Body of pancreas (tissue), 4 donors: ENCODE data around the gene PRKAR1A. TPM values are rescaled to one million over a fixed set of nuclear protein-coding genes. Genes with fewer than 3 reads are reported as not detected.

Experiments used
- ATAC-seq: fragments of 150-250 bp; one replicate; pipeline ENCODE4 v1.9.1; 2016
- DNase-seq, 4 donors: peaks; one replicate each; pipeline ENCODE4 v3.0.0-alpha.2; 2019
- H3K27ac ChIP-seq, 4 donors: fragments of 200-600 bp; sonication (generic); 1 replicate in 3 of 4; 2 replicates in 1 of 4; pipeline versions ENCODE4 v1.5.1 to v1.6.1; 2016 to 2019; ENCODE audit warnings: mild to moderate bottlenecking in 1 of 4, mixed read lengths in 1 of 4, moderate library complexity in 1 of 4
- H3K27me3 ChIP-seq, 2 donors: fragments of 200-600 bp; sonication (generic); one replicate each; pipeline ENCODE4 v1.6.0; 2016; ENCODE audit warnings: mild to moderate bottlenecking in 1 of 2
- H3K36me3 ChIP-seq, 2 donors: fragments of 200-600 bp; sonication (generic); replicated peaks in 1 of 2; 2 replicates each; pipeline ENCODE4 v1.5.1; 2016; ENCODE audit warnings: low read depth in 2 of 2; ENCODE audit not compliant: insufficient read depth in 1 of 2
- H3K4me1 ChIP-seq: fragments of 200-600 bp; sonication (generic); one replicate; pipeline ENCODE4 v1.6.0; 2016
- H3K4me3 ChIP-seq, 2 donors: fragments of 200-600 bp; sonication (generic); 1 replicate in 1 of 2; 2 replicates in 1 of 2; pipeline ENCODE4 v1.5.1; 2016 to 2019
- H3K9me3 ChIP-seq, 3 donors: fragments of 200-600 bp; sonication (generic); 1 replicate in 2 of 3; 2 replicates in 1 of 3; pipeline ENCODE4 v1.5.1; 2016
- CTCF ChIP-seq, 7 experiments: fragments of 450-650 bp in 4 of 7; fragments of 200-600 bp in 3 of 7; sonication (generic) in 3 of 7; IDR thresholded peaks; one replicate each; pipeline ENCODE4 v1.5.1; 2016 to 2019; ENCODE audit warnings: antibody characterized with exemption in 7 of 7
- POLR2A ChIP-seq, 3 donors: fragments of 450-650 bp; IDR thresholded peaks; one replicate each; pipeline ENCODE4 v1.6.1; 2016; ENCODE audit warnings: antibody characterized with exemption in 3 of 3, mild to moderate bottlenecking in 2 of 3
- WGBS, 2 donors: methylation state at CpG; one replicate each; pipeline ENCODE4 v1.1.5; 2017; 5-methylcytosine and 5-hydroxymethylcytosine counted together
- intact Hi-C: fragments of 100-400 bp; cut with DNase I; formaldehyde crosslinking; loops from one replicate; pipeline ENCODE4 v1.15.1; 2023
- total RNA-seq, 2 donors: library from RNA; depleted of rRNA; stranded (reverse); fragments of >200 nt; gene quantifications; one replicate each; pipeline ENCODE4 v1.1.0, GENCODE V29; 2016

PRKAR1A gene
- total RNA-seq, 2 donors from 2014 or later: 71.2 to 80.7 TPM

- TF ChIP-seq CTCF (IDR thresholded peaks at IDR 0.05) (no peak), POLR2A (IDR thresholded peaks at IDR 0.05) (no peak)
- WGBS, 2 donors: 79 to 85% methylated on average over 6 of the region's 6 CpGs
- no peak for ATAC-seq
- intact Hi-C loops: loop anchor here (10.0 kb wide), 1 partner anchor 220 kb away; no protein-coding TSS in a partner anchor
- DNase-seq: no peak
- Histone ChIP-seq H3K4me1 (no peaks in the 10 kb centered on the region), H3K9me3 (no peaks in the 10 kb centered on the region), H3K27ac (no peak overlapping the region), H3K36me3 (peaks cover 2 to 31% of the 10 kb centered on the region in 2 donors), H3K4me3 (no peak overlapping the region), H3K27me3 (no peaks in the 10 kb centered on the region)
These were observed 22.5 kb downstream of the PRKAR1A start for GRCh38 chr17:68534695-68535088.

- no peaks in the 10 kb centered on the region for H3K4me1 ChIP-seq
- no peak overlapping the region for H3K27ac ChIP-seq
- no peaks in the 10 kb centered on the region for H3K27me3 ChIP-seq
- WGBS, 2 donors: 52 to 56% methylated on average over 3 of the region's 3 CpGs
- DNase-seq (no peak), ATAC-seq (no peak)
- H3K9me3 ChIP-seq: no peaks in the 10 kb centered on the region
- H3K4me3 ChIP-seq: no peak overlapping the region
- peaks cover 0 to 23% of the 10 kb centered on the region in 2 donors for H3K36me3 ChIP-seq
- TF ChIP-seq POLR2A (IDR thresholded peaks at IDR 0.05) (no peak), CTCF (IDR thresholded peaks at IDR 0.05) (no peak)
- intact Hi-C loops: loop anchor here (10.0 kb wide), 1 partner anchor 219 kb away; no protein-coding TSS in a partner anchor
These were observed 23.7 kb downstream of the PRKAR1A start for GRCh38 chr17:68535922-68536321.

- DNase-seq (peak in 1 of 4 donors; percentile 15), ATAC-seq (no peak)
- H3K36me3 ChIP-seq: peaks cover 0 to 16% of the 10 kb centered on the region in 2 donors
- intact Hi-C loops: loop anchor here (10.0 kb wide), 1 partner anchor 215 kb away; no protein-coding TSS in a partner anchor
- H3K27ac ChIP-seq: no peak overlapping the region
- no peaks in the 10 kb centered on the region for H3K9me3 ChIP-seq
- TF ChIP-seq CTCF (IDR thresholded peaks at IDR 0.05) (peak in 1 of 7 experiments; percentile 2), POLR2A (IDR thresholded peaks at IDR 0.05) (no peak)
- H3K4me1 ChIP-seq: no peaks in the 10 kb centered on the region
- WGBS, 2 donors: 79 to 81% methylated on average over 20 of the region's 20 CpGs
- no peak overlapping the region for H3K4me3 ChIP-seq
- no peaks in the 10 kb centered on the region for H3K27me3 ChIP-seq
These were observed 27.6 kb downstream of the PRKAR1A start for GRCh38 chr17:68539548-68540467.

- ATAC-seq (no peak), DNase-seq (no peak)
- intact Hi-C loops: no loop called here
- Histone ChIP-seq H3K4me3 (no peak overlapping the region), H3K27me3 (no peaks in the 10 kb centered on the region), H3K4me1 (no peaks in the 10 kb centered on the region), H3K9me3 (no peaks in the 10 kb centered on the region), H3K27ac (no peak overlapping the region), H3K36me3 (peaks cover 0 to 16% of the 10 kb centered on the region in 2 donors)
- 89 to 94% methylated on average over 8 of the region's 8 CpGs for WGBS, 2 donors
- TF ChIP-seq POLR2A (IDR thresholded peaks at IDR 0.05): no peak
- TF ChIP-seq CTCF (IDR thresholded peaks at IDR 0.05): no peak
These were observed 28.8 kb downstream of the PRKAR1A start for GRCh38 chr17:68540981-68541380.
